IPS-18c (cell line): ENCODE results near the gene ANAPC4.

ENCODE experiments used
- H3K4me3 ChIP-seq: 2 replicates; pipeline ENCODE4 v1.7.0; 2013; ENCODE audit warnings: low read depth, mild to moderate bottlenecking, low read length, moderate library complexity; ENCODE audit not compliant: insufficient read depth
- H3K9me3 ChIP-seq: one replicate; pipeline ENCODE4 v1.6.1; 2013; ENCODE audit warnings: mild to moderate bottlenecking, low read length, moderate library complexity; ENCODE audit not compliant: control insufficient read depth, insufficient read depth

Gene ANAPC4

DNA sequence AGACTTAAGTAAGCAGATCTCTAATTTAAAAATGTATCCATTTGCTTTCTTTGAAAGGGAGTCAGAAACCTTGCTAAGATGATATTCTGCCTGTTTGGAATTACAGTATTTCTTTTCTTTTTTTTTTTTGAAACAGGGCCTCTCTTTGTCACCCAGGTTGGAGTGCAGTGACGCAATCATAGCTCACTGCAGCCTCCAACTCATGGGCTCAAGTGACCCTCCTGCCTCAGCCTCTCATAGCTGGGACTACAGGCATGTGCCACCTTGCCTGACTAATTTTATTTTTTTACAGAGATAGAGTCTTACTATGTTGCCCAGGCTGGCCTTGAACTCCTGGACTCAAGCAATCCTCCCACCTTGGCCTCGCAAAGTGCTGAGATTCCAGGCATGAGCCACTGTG, 40.0 kb downstream of the ANAPC4 start:
- H3K4me3 ChIP-seq, result no peak overlapping the region
- H3K9me3 ChIP-seq, result no peaks in the 10 kb centered on the region

- H3K9me3 ChIP-seq, result no peaks in the 10 kb centered on the region
- H3K4me3 ChIP-seq, result no peak overlapping the region
These were observed 43.9 kb downstream of the ANAPC4 start for GRCh38 chr4:25420931-25421330.

DNA sequence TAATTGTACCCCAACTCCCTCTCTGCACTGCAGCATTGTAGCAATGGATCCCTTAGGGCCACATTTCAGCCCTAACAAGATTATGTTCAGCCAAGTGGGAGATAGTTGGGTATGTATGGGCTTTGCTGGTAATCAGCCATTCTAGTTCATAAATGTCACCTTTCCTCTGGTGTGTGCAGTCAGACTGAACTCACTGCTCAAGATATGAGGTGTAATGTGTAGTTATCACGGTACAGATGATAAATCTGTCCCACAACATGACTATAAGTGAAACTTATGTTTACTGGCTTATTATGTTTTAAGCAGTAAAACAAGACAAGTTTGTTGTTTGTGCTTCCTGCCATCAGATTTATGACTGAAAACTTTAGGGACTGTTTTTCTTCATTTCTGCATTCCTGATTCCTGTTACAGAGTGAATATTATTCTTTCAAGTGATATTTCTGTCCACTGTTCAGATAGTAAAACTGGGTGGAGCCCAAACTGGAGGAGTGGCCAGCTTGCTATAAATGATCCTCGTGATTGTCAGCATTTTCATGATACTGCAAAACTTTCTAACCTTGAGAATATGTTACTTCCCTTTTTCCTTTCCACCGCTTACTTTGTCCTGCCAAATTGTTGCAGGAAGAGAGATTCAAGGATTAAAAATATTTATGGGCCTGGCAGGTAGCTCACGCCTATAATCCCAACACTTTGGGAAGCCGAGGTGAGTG, 44.9 kb downstream of the ANAPC4 start:
- no peak overlapping the region for H3K4me3 ChIP-seq
- H3K9me3 ChIP-seq, result no peaks in the 10 kb centered on the region

DNA sequence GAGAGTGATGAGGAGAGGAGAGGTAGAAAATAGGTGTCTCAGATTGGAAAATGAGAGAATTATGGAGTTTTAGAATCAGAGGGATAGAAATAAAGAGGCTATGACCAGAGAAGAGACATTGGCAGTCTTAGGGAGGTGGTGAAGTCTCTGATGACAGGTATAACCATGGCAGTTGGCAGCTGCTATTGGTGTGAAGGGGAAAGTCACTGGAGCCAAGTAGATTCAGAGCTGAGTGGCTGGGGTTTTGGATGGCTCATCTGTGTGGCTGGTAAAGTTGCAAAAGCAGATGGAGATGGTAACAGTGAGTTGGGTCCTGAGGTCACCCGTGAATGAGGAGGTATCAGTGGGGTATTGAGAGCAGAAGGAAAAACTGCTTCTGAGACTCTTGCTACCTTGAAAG, 46.5 kb downstream of the ANAPC4 start:
- Histone ChIP-seq H3K9me3 (no peaks in the 10 kb centered on the region), H3K4me3 (no peak overlapping the region)

- Histone ChIP-seq H3K9me3 (no peaks in the 10 kb centered on the region), H3K4me3 (no peak overlapping the region)
These were observed 47.6 kb downstream of the ANAPC4 start for GRCh38 chr4:25424539-25425228.

GRCh38 chr4:25425361-25425760, 48.3 kb downstream of the ANAPC4 start:
- Histone ChIP-seq H3K9me3 (no peaks in the 10 kb centered on the region), H3K4me3 (no peak overlapping the region)

DNA sequence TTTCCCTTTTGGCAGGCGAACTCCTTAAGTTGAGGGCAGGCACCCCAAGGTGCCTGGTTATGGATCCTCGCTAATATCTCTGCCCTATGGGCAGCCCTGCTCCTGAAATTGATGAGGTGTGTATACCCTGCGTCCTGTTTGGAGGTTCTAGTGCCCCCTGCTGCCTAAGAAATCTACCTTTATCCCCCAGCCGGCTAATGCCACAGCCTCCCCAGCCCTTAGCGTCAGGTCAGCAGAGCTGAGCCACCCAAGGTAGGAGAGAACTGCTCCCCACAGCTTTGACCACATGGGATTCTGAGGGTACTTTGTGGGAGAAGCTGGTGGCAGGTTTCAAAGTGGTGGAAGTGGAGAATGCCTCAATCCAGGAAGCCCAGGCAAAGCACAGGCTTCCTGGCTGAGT, 50.8 kb downstream of the ANAPC4 start:
- Histone ChIP-seq H3K4me3 (no peak overlapping the region), H3K9me3 (no peaks in the 10 kb centered on the region)

DNA sequence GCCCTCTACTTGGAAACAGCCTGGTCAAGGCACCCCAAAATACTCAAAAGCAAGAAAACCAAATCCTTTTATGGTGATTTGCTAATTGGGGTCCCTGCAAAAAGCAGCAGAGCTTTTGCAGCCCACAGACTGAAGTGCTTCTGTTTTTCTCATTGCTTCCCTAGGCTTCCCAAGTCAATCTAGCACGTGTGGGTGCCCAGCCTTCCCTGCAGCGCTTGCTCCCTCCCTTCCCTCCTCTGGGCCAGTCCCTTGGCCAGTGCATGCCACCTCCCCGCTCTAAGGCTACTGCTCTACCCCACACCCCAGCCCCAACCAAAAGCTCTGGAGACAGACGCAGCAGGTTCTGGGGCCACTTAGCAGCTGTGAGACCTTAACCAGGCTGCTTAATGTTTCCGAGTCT, 53.6 kb downstream of the ANAPC4 start:
- H3K9me3 ChIP-seq, result peaks cover 2% of the 10 kb centered on the region

DNA sequence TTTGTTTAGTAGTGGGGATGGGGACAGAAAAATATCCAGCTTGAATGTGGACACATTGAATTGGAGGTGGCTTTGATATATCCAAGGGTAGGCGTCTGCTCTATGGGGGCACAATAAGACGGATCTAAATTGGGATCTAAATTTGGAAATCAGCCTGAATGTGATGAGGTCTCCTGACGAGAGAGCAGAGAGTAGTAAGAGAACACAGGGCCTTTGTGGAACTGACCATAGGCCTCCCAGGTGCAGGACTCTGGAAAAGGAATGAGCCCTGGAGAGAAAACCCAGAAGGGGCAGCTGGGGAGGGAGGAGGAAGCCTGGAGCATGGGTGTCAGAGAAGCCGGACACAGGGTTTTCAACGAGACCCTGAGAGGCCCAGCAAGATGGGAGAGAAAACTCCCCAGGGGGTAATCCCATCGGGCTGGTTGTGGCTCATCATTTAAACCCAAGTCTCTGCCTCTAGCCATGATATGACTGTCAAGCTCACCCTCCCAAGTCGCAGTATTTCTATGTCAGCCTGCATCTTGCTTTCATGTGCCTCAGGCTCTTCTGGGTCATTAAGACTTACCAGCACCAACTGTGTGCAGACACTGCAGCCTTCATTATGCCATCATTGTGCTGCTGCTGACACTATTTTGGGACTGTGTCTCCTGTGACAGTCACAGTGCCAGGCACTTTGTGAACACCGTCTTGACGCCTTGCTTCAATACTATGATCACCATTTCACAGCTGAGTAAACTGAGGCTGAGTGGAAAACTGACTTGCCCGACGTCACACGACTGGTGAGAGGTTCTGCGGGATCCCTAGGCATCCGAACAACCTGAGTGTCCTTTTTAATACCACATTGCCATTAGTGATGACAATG, 57.1 kb downstream of the ANAPC4 start:
- no peak overlapping the region for H3K4me3 ChIP-seq

More for the DNA sequence above, 53.6 kb downstream of the ANAPC4 start:
- H3K4me3 ChIP-seq, result no peak overlapping the region

GRCh38 chr4:25437926-25438325, 60.9 kb downstream of the ANAPC4 start:
- peaks cover 2% of the 10 kb centered on the region for H3K9me3 ChIP-seq
- H3K4me3 ChIP-seq, result no peak overlapping the region

More for the DNA sequence above, 57.1 kb downstream of the ANAPC4 start:
- H3K9me3 ChIP-seq, result peaks cover 2% of the 10 kb centered on the region

DNA sequence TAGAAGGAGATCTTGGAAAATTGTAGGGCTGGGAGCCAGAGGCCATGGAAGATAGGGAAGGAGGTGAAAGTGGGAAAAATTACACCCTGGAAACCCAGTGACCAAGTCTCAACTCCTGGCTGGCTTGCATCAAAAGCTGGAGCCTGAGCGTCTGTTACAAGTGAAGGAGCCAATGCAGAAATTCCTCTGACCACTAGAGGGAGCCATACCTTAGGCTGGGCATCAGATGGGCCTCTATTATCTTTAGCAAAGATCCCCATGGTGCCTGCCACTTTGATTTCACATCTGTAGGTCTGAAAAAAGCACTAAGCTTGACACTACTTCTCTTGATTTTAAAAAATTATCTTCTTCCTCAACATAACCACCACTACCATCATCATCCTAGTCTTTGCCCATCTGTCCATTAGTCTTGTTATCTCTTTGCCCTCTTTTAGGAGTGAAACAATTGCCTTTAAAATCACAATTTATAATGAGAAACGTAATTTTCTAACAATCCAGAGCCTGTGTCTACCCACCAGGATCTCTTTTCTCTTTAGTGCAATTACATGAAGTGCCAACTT, 62.9 kb downstream of the ANAPC4 start:
- Histone ChIP-seq H3K9me3 (no peaks in the 10 kb centered on the region), H3K4me3 (no peak overlapping the region)

DNA sequence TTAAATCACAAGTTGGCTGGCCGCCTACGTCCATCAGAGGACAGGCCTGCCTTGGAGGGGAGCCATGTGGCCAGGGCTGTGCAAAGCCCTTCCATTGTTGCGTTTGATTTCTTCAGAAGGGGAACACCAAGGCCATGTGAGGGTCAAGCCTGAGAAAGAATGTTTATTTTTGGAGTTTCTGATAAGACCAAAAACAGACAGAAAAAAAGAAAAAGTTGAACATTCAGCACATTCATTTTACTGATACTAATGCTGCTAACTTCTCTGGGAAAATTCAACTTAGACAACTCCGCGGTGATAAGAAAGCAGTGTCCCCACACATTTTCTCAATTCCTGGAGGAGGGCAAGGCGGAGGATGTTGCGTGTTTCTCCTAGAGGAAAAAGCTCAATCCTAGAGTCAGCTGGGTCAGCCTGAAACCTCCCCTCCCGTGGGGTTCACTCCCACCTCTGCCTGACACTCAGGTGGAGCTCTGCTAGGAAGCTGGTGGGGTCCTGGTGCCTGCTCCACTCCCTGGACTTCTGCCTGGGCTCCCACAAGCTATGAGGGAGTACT, 63.5 kb downstream of the ANAPC4 start:
- Histone ChIP-seq H3K9me3 (no peaks in the 10 kb centered on the region), H3K4me3 (no peak overlapping the region)

DNA sequence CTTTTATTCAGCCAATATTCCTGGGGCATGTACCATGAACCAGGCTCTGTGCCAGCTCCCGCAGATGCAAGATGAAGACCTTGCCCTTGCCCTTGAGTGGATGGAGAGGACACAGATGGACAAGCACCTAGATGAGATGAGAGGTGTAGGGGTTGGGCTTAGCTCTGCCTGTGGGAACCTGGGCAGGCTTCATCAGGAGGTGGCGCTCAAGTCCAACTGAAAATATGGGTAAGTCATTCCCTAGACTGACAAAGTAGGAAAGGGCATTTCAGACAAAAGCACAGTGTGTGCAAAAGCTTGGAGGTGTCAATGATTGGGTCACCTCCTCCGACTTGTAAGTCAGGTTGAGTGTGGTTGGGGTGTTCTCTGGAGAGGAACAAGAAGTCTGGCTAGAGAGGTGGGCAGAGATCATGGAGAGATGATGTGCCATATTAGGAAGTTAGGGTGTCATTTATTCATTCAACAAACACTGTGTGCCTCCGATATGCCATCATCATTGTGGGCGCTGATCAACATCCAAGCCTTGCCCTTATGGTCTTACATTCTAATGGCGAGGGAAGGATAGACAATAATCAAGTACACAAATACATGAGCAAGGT, 64.6 kb downstream of the ANAPC4 start:
- Histone ChIP-seq H3K4me3 (no peak overlapping the region), H3K9me3 (no peaks in the 10 kb centered on the region)

DNA sequence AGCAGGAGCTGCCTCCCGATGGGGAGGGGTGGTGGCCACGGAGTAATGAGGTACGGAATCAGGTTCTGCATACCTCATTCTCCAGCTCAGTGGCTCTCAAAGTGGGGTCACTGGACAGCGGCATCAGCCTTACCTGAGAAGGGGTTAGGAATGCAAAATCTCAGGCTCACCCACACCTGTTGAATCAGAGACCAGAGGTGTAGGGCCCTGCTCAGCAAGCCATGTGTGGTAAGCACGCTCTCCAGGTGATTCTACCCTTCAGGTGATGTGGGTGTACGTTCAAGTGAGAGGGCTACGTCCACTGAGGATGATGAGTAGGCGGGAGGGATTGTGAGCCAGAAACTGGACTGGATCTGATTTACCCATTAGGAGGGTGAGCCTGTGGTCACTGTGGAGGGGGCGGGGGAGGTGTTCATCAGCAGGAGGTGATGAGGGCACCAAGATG, 65.8 kb downstream of the ANAPC4 start:
- Histone ChIP-seq H3K4me3 (no peak overlapping the region; the same call in 1 of the 2 replicates), H3K9me3 (no peaks in the 10 kb centered on the region)

DNA sequence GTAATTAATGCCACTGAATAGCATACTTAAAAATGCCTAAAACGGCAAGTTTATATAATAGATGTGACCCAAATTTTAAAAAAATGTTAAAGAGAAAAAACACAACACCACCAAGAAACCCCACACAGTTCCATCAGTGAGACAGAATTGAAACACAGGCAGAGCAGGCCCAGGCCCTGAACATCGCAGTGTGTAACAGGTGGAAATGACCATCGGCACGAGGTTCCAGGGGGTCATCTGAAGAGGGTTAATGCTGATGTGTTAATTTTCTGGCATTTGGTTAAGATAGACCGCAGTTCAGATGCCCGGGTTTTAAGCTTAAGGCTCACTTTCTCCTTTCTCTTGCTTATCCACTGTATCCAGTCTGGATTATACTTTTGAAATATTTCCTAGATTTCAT, 66.8 kb downstream of the ANAPC4 start:
- Histone ChIP-seq H3K4me3 (no peak overlapping the region), H3K9me3 (no peaks in the 10 kb centered on the region)

- Histone ChIP-seq H3K4me3 (no peak overlapping the region), H3K9me3 (no peaks in the 10 kb centered on the region)
These were observed 69.5 kb downstream of the ANAPC4 start for GRCh38 chr4:25446611-25447010.
